MM.1S (cell line): ENCODE measurements around the gene PRSS3.

Experiments
- DNase-seq: peaks from one replicate; pipeline ENCODE4 v3.0.0-alpha.2; 2015
- H2AFZ ChIP-seq: fragments of 300-600 bp; sonication (generic); 2 replicates; pipeline ENCODE4 v1.6.0; 2016; ENCODE audit warnings: antibody characterized with exemption, low read length
- H3F3A ChIP-seq: fragments of 300-600 bp; sonication (generic); 2 replicates; pipeline ENCODE4 v1.6.1; 2016; ENCODE audit warnings: mild to moderate bottlenecking, antibody characterized with exemption, low read length, moderate library complexity, mixed read lengths; ENCODE audit not compliant: insufficient read depth
- H3K27ac ChIP-seq: fragments of 300-600 bp; sonication (generic); 2 replicates; pipeline ENCODE4 v1.5.1; 2016; ENCODE audit warnings: mild to moderate bottlenecking, low read length
- H3K27me3 ChIP-seq: fragments of 300-600 bp; sonication (generic); replicated peaks from 2 replicates; pipeline ENCODE4 v1.6.0; 2016; ENCODE audit warnings: low read length; ENCODE audit not compliant: insufficient read depth
- H3K36me3 ChIP-seq: fragments of 300-600 bp; sonication (generic); replicated peaks from 2 replicates; pipeline ENCODE4 v1.6.1; 2016; ENCODE audit warnings: mild to moderate bottlenecking, low read length, mixed read lengths; ENCODE audit not compliant: insufficient read depth
- H3K4me1 ChIP-seq: fragments of 300-600 bp; sonication (generic); 2 replicates; pipeline ENCODE4 v1.6.1; 2016; ENCODE audit warnings: low read length, mixed read lengths
- H3K4me2 ChIP-seq: fragments of 300-600 bp; sonication (generic); 2 replicates; pipeline ENCODE4 v1.6.0; 2016; ENCODE audit warnings: low read depth, low read length
- H3K4me3 ChIP-seq: fragments of 300-600 bp; sonication (generic); 2 replicates; pipeline ENCODE4 v1.5.1; 2016; ENCODE audit warnings: low read length, mixed read lengths
- H3K79me2 ChIP-seq: fragments of 300-600 bp; sonication (generic); 2 replicates; pipeline ENCODE4 v1.6.1; 2016; ENCODE audit warnings: mixed run types, low read length, mixed read lengths
- H3K9ac ChIP-seq: fragments of 300-600 bp; sonication (generic); 2 replicates; pipeline ENCODE4 v1.6.1; 2016; ENCODE audit warnings: low read length, mixed read lengths
- H3K9me2 ChIP-seq: fragments of 300-600 bp; sonication (generic); replicated peaks from 2 replicates; pipeline ENCODE4 v1.6.1; 2016; ENCODE audit warnings: mild to moderate bottlenecking, low read length, mixed read lengths; ENCODE audit not compliant: insufficient read depth
- H3K9me3 ChIP-seq: fragments of 300-600 bp; sonication (generic); replicated peaks from 2 replicates; pipeline ENCODE4 v1.6.1; 2016; ENCODE audit warnings: mild to moderate bottlenecking, low read length, mixed read lengths; ENCODE audit not compliant: insufficient read depth
- H4K20me1 ChIP-seq: fragments of 300-600 bp; sonication (generic); 2 replicates; pipeline ENCODE4 v1.6.1; 2016; ENCODE audit warnings: mild to moderate bottlenecking, low read length, moderate library complexity, mixed read lengths; ENCODE audit not compliant: insufficient read depth
- CTCF ChIP-seq: fragments of 300-600 bp; sonication (generic); IDR thresholded peaks from 2 replicates; pipeline ENCODE4 v1.5.1; 2016; ENCODE audit warnings: antibody characterized with exemption, low read length, mixed read lengths
- EZH2 ChIP-seq: fragments of 300-600 bp; sonication (generic); optimal IDR thresholded peaks from 2 replicates; pipeline ENCODE3; 2017; ENCODE audit warnings: low read depth, mild to moderate bottlenecking, antibody characterized with exemption, low read length, mixed read lengths
- EZH2phosphoT487 ChIP-seq: fragments of 300-600 bp; sonication (generic); IDR thresholded peaks from 2 replicates; pipeline ENCODE4 v1.6.1; 2018; ENCODE audit warnings: antibody characterized with exemption, low read length

Gene PRSS3

GRCh38 chr9:33781736-33782135, 13.6 kb upstream of the PRSS3 start:
- Histone ChIP-seq H3K9ac (no peak overlapping the region), H2AFZ (no peak overlapping the region), H3K9me2 (no peaks in the 10 kb centered on the region), H3K4me3 (no peak overlapping the region), H3K27me3 (no peaks in the 10 kb centered on the region), H4K20me1 (no peaks in the 10 kb centered on the region), H3K4me1 (peaks cover 3% of the 10 kb centered on the region; the same call in 1 of the 2 replicates), H3K36me3 (no peaks in the 10 kb centered on the region), H3K4me2 (no peak overlapping the region), H3K9me3 (no peaks in the 10 kb centered on the region), H3F3A (no peaks in the 10 kb centered on the region), H3K27ac (no peak overlapping the region), H3K79me2 (no peaks in the 10 kb centered on the region)
- TF ChIP-seq CTCF (no peak), EZH2phosphoT487 (no peak), EZH2 (no peak)
- no peak for DNase-seq

GRCh38 chr9:33782395-33783152, 12.8 kb upstream of the PRSS3 start:
- Histone ChIP-seq H3K27me3 (no peaks in the 10 kb centered on the region), H3K4me3 (no peak overlapping the region), H3K9ac (no peak overlapping the region), H3K9me2 (no peaks in the 10 kb centered on the region), H3K4me2 (no peak overlapping the region), H2AFZ (no peak overlapping the region), H3K79me2 (no peaks in the 10 kb centered on the region), H3K9me3 (no peaks in the 10 kb centered on the region), H3K36me3 (no peaks in the 10 kb centered on the region), H3F3A (no peaks in the 10 kb centered on the region), H4K20me1 (no peaks in the 10 kb centered on the region), H3K27ac (no peak overlapping the region), H3K4me1 (peaks cover 3% of the 10 kb centered on the region; the same call in 1 of the 2 replicates)
- TF ChIP-seq CTCF = no peak
- TF ChIP-seq EZH2 = no peak
- no peak for TF ChIP-seq EZH2phosphoT487
- DNase-seq = no peak

GRCh38 chr9:33785914-33786313, 9.4 kb upstream of the PRSS3 start:
- no peaks in the 10 kb centered on the region for H3K36me3 ChIP-seq
- H3K9ac ChIP-seq = no peak overlapping the region
- DNase-seq = no peak
- no peaks in the 10 kb centered on the region for H3K27me3 ChIP-seq
- no peaks in the 10 kb centered on the region for H3F3A ChIP-seq
- no peaks in the 10 kb centered on the region for H4K20me1 ChIP-seq
- no peak overlapping the region for H3K27ac ChIP-seq
- H3K9me3 ChIP-seq = no peaks in the 10 kb centered on the region
- no peak overlapping the region for H3K4me2 ChIP-seq
- H3K79me2 ChIP-seq = no peaks in the 10 kb centered on the region
- H3K4me1 ChIP-seq = no peaks in the 10 kb centered on the region
- H2AFZ ChIP-seq = no peak overlapping the region
- no peak overlapping the region for H3K4me3 ChIP-seq
- H3K9me2 ChIP-seq = no peaks in the 10 kb centered on the region
- TF ChIP-seq EZH2phosphoT487 (no peak), EZH2 (no peak), CTCF (no peak)
